ENCODE results near the gene DLG1.

Gene DLG1

DNA sequence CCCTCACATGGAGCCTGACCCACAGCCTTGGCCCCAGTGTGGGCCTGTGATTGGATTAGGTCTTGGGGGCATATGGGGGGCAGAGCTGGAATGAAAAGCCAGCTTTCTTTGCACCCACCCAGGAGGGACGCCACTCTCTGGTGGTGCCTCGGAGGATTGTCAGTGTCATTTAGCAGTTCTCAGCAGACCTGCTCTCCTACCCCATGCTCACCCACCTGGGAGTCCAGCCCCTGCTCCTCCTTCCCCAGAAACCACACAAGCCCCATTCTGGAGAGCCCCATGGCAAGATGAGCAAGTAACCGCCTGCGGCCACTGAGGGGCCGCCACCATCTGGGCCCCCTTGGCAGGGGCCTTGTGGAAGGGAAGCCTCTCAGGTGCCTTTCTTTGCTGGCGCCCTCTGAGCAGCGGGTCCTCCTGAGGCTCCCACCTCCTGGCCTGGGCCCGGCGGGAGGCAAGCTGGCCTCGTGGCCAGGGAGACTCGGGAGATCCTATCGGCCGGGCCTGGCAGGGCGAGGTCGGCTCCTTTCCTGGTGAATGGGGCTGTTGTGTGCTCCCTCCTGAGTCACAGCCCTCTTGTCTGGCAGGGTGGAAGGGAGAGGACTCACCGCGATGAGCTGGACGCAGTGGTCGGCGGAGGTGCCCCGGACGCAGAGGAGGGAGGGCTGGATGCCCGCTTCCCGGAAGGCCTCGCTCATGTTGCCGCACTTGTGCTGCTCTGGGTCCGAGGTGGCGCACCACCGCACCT is 271.1 kb downstream of the DLG1 start:
- H3K4me3 ChIP-seq (ENCODE audit: low read length): no peak overlapping the region
- no peak for DNase-seq (ENCODE audit: low read depth)
- no peak for TF ChIP-seq CTCF (conservative IDR thresholded peaks at IDR 0.05; ENCODE audit: low read length)

- H3K4me3 ChIP-seq (ENCODE audit: low read length): no peak overlapping the region
- TF ChIP-seq CTCF (conservative IDR thresholded peaks at IDR 0.05; ENCODE audit: low read length): no peak
- DNase-seq (ENCODE audit: low read depth): no peak
Observed at GRCh38 chr3:197026481-197026866, 271.9 kb downstream of the DLG1 start.

- no peak for DNase-seq (ENCODE audit: low read depth)
- no peak for TF ChIP-seq CTCF (conservative IDR thresholded peaks at IDR 0.05; ENCODE audit: low read length)
- H3K4me3 ChIP-seq (ENCODE audit: low read length): no peak overlapping the region
Observed at GRCh38 chr3:197025736-197026480, 272.5 kb downstream of the DLG1 start.

DNA sequence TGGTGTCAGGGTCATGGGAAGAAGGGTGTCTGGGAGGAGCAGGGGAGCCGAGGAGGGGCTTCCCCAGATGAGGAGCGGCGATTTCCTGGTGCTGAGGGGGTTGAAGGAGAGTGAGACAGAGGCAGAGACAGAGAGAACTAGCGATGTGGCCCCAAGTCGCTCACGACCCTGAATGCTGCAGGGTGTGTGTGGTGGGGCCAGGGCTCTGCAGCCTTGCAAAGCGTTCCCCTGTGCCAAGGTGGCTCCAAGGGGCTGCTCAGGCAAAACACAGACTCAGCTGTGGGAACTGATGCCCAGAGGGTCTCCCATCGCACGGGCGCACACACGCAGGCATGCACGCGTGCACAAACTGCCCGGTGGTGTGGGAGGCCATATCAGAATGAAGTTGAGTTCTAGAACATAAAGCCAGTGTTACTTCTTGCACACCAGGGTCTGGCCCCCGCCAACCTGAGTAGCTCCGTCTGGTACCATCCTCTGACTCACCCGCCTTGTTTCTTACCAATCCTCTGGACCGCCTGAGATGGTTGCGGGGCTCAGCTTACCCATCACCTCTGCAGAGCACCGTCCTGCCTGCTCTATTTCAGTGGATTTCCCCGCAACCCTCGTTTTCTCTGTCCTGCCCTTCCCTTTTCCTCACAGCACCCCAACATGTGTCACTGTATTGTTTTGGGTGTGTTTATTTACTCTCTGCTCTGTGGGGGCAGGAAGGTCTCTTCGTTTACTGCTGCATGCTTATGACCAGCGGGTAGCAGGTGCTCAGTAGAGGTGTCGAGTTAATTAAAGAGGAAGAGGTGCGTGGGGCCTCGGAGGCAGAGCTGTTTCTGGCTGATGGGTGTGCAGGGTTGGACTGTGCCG is 273.3 kb downstream of the DLG1 start:
- no peak for TF ChIP-seq CTCF (conservative IDR thresholded peaks at IDR 0.05; ENCODE audit: low read length)
- no peak for DNase-seq (ENCODE audit: low read depth)
- H3K4me3 ChIP-seq (ENCODE audit: low read length): no peak overlapping the region

- no peak for TF ChIP-seq CTCF (conservative IDR thresholded peaks at IDR 0.05; ENCODE audit: low read length)
- H3K4me3 ChIP-seq (ENCODE audit: low read length): no peak overlapping the region
Observed at GRCh38 chr3:197023998-197024651, 274.3 kb downstream of the DLG1 start.

DNA sequence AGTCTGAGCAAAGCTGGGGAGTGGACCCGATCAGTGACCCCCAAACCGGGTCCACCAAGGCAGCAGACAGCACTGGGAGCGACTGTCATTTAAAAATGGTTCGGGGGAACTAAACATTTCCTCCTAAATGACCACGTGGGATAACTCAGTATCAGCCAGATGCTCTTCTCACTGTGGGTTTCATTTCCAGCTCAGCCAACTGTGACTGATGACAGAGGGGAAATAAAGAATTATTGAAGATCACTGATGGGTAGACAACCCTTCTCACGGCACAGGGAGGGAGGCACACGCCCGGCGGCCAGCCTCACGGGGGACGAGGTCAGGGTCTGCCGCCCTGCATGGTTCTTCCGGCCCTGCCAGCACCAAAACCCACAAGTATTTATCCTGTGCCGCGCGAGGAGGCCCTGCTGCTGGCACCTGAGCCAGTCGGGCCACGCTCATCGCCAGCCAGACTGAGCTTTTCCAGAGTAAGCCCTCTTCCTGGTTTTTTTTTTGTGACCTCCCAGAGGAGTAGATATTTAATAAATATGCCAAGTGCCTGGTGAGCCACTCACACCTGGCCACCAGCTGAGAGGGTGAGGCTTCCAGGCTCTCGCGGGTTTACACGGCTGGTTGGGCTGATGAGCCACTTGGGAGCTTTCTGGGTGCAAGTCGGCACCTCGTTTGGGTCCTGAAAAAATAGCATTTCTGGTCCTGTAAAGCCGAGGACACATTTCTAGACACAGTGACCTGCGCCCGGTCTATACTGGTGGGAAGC is 275.0 kb downstream of the DLG1 start:
- TF ChIP-seq CTCF (conservative IDR thresholded peaks at IDR 0.05; ENCODE audit: low read length): no peak

More at GRCh38 chr3:197023998-197024651, 274.3 kb downstream of the DLG1 start:
- no peak for DNase-seq (ENCODE audit: low read depth)

More for the DNA sequence above, 275.0 kb downstream of the DLG1 start:
- no peak overlapping the region; the same call in 1 of the 2 replicates for H3K4me3 ChIP-seq (ENCODE audit: low read length)
- no peak for DNase-seq (ENCODE audit: low read depth)
